ENCODE data around the gene SLC25A44.

Gene SLC25A44

DNA sequence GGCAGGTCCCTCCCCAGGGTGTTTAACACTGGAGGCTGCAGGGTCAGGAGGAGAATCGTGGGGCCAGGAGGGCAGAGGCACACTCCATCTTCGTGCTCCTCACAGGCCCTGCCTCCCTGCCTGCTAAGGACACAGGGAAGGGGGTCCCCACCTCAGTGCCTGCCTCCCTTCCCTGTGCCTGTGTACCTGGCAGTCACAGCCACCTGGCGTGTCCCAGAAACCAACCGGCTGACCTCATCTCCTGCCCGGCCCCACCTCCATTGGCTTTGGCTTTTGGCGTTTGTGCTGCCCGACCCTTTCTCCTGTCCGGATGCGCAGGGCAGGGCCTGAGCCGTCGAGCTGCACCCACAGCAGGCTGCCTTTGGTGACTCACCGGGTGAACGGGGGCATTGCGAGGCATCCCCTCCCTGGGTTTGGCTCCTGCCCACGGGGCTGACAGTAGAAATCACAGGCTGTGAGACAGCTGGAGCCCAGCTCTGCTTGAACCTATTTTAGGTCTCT lies 47.5 kb downstream of the SLC25A44 start:
- no peak for DNase-seq (ENCODE audit: low spot score)

DNA sequence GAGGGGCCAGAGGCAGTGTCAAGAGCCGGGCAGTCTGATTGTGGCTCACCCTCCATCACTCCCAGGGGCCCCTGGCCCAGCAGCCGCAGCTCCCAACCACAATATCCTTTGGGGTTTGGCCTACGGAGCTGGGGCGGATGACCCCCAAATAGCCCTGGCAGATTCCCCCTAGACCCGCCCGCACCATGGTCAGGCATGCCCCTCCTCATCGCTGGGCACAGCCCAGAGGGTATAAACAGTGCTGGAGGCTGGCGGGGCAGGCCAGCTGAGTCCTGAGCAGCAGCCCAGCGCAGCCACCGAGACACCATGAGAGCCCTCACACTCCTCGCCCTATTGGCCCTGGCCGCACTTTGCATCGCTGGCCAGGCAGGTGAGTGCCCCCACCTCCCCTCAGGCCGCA lies 48.0 kb downstream of the SLC25A44 start, which contains the start of gene BGLAP:
TSS of gene BGLAP (plus strand) at position 259 of the 400 bp plus-strand sequence. CDS start at position 307, 48 bp downstream.
- no peak for DNase-seq (ENCODE audit: low spot score)

DNA sequence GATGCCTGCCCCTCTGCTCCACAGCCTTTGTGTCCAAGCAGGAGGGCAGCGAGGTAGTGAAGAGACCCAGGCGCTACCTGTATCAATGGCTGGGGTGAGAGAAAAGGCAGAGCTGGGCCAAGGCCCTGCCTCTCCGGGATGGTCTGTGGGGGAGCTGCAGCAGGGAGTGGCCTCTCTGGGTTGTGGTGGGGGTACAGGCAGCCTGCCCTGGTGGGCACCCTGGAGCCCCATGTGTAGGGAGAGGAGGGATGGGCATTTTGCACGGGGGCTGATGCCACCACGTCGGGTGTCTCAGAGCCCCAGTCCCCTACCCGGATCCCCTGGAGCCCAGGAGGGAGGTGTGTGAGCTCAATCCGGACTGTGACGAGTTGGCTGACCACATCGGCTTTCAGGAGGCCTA lies 48.8 kb downstream of the SLC25A44 start:
- DNase-seq (ENCODE audit: low spot score): no peak

DNA sequence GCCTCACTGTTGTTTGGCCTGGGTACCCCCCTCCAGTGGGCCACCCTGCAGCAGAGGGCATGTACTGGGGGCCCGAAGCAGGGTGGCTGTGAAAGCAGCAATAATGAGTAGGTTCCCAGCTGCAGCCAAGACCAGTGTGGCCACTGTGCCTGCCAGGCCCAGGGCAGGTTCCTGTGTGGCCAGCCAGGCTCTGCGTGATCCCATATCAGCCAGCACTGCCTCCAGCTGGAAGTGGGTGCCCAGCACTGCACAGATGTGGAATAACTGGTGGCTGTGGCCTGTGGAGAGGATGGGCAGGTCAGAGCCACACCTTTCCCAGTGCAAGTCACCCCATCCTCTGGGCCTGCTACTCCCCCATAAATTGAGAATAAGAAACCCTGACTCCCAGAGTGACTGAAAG lies 50.2 kb downstream of the SLC25A44 start:
- no peak for DNase-seq (ENCODE audit: low spot score)

DNA sequence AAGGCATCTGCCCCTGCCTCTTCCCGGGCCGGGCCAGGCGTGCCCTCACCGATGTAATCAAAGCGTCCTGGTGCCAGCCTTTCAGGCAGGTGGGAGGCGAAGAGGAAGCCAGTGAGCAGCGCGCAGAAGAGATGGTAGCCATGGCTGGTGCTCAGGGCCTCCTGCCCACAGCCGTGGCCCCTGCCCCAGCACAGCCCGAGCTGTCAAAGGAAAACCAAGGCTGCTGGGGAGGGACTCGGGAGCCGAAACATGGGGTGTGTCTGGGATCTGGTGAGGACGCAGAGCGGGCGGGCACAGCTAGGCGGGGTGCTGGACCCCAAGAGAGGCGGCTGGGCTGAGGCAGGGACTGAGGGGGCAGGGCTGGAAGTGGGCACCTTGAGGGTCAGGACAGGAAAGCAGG lies 50.8 kb downstream of the SLC25A44 start:
- no peak for DNase-seq (ENCODE audit: low spot score)

DNA sequence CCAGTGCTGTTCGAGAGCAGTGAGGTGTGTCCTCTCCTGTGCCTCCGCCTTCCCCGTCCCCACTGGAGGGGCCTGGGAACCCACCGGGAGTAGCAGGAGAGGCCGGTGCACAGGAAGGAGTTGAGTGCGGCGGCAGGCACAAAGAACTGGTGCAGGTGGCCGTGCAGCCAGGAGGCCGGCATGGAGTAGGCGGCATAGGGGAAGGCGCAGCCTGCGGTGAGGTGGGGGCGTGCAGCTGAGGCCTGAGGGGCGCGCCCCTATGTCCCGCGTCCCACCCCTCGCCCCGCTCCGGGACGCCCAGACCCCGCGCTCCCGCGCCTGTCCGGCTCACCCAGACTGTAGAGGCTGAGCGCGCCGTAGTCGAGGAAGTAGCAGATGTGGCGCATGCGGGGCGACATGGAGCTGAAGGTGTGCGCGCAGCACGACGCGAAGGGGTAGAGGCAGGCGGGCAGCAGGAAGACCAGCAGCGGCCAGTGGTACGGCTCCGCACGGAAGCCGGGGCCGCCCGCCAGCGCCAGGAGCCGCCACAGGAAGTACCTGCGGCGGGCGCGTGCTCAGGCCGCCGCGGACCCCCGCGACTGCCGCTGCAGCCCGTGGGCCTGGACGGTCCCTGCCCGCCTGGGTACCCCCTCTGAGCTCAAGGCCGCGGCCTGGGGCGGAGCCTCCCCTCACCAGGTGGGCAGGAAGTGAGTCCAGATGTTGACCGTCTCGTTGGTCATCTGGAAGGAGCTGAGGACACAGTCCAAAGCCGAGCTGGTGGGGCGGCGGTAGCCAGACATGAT lies 51.7 kb downstream of the SLC25A44 start:
- peak; percentile 50 for DNase-seq (ENCODE audit: low spot score)

DNA sequence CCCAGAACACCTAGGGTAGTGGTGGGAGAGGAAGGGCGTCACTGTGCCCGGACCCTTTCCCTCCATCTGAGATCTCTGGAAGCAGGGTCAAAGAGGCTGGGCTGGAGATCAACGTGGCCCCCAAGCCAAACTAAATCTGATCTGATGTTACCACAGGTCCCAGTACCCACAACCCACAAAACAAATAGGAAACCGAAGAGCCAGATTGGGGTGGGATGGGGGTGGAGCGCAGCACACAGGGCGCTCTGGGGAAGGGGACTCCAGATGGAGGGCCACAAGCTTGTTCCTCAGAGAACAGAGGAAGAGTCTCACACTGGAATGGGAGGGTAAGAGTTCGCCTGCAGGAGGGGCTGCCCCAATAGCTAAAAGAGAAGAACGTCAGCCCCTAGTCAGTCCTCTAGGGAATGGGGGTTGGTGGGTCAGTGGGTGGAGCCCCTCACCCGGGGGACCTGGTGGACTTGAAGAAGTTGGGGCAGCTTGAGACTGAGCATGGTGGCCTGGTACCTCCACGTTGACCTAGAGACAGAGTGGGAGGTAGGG lies 52.4 kb downstream of the SLC25A44 start:
- no peak for DNase-seq (ENCODE audit: low spot score)

DNA sequence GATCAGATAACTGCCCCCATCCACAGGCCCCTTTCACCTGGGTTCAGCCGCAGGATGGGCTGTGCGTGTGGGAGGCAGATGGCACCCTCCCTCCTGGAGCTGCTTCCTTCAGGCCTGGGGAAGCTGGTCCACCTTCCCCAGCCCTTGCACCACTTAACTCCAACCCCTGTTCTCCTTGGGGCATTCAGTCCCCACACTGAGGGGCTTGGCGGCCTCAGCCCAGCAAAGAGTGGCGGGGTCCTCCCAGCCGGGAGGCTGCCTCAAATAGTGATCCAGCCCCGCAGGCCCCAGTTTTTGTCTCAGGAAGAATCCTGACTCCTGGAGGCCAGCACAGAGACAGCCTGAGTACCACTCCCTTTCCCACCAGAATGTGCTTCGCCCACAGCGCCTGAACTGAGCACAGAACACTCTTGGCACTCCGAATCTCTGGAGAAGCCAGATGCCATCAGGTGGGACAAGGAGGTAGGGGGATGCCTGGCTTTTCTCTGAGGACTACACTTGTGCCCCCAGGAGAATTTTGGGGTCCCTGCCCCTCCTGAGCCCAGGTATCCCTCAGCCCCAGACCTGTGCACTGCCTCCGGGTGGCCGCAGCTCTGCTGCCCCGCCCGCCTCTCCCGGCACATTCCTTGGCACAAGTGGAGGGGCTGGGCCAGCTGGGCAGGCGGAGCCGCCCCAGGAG lies 53.0 kb downstream of the SLC25A44 start:
- DNase-seq (ENCODE audit: low spot score): no peak

DNA sequence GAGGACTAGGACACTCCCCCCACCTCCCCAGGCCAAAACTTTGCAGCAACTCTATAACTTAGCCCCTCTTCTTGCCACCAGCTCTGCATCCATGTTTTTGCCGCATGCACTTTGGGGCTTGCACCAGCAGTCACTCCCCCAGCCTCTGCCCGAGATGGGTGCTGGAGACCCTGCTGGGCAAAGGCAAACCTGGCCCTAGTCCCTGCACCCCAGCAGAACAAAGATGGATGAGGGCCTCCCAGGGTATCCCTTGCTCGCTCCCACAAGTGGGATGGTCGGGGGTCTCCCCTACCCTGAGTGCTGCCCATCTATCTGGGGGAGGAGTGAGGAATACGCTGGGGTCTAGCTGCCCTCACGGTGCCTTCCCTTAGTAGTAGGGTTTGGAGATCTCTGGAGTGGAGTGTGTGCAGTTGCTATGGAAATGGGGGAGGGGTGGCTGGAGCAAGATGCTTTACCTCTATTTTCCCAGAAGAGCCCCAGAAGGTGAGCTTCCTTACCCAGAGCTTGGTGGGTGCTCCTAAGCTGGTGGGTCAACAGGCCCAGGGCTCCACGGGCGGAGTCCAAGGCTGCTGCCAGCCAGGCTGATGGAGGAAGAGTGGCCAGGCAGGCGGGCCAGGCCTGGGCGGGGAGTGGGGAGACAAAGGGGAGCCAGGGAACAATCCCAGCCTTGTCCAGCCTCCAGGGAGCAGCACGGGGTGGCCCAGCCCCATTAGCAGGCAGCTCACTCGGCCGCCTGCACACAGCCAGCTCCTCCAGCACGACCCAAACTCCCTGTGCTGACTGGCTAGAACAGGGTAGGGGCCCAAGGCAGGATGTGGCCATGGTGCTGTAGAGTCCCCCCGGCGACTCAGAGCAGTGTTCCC lies 53.8 kb downstream of the SLC25A44 start, which contains the start of gene PAQR6:
TSS of gene PAQR6 (minus strand) at position 597 of the 863 bp plus-strand sequence. CDS start 1,325 bp downstream, outside the sequence.
- no peak for DNase-seq (ENCODE audit: low spot score)

DNA sequence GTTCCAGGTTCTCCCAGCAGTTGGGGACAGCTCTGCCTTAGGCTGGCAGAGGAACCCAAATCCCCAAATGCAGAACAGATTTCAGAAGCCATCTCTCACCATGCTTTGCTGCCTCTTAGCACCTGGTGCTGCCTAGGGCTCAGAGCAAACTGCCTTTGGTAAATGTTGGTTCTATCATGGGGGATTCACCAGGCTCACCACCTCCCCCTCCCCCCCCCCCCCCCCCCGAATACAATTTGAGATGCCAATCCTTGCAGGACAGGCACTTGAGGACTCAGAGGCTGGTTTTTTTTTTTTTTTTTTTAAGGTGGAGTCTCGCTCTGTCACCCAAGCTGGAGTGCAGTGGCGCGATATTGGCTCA lies 54.4 kb downstream of the SLC25A44 start:
- DNase-seq (ENCODE audit: low spot score): no peak

DNA sequence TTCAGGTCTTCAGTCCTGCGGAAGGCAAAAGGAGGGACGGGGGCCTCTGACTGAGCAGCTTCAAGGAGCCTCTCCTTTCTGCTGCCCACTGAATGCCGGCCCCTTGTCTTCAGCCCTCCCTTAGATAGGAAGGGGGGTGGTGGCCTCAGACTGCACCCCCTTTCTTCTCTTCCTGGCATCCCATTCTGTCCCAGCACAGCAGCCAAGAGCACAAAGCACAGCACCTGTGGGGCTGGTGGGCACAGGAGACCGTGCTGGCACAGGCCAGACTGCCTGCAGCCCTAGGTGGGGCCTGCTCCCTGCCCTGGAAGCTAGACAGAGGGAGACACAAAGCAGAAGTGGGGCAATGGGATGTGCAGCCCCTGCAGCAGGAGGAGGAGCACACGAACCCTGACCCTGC lies 55.7 kb downstream of the SLC25A44 start:
- DNase-seq (ENCODE audit: low spot score): no peak

DNA sequence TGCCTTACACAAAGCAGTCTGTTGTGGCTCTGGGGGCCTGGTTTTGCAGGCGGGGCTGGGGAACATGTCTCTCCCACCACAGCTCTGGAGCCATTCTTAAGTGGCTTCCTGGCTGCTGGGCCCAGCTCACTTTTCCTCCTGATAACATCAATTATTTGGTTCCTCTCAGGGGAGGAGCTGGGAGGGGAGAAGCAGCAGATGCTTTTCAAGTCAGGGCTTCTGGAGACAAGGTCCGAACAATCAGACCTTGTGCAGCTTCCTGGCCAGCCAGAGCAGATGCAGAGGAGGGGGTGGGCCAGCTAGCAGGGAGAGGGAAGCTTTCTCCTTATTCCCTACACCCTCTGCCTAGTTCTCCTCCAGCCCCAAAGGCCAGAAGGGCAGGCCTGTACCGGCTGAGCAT lies 57.6 kb downstream of the SLC25A44 start:
- no peak for DNase-seq (ENCODE audit: low spot score)

DNA sequence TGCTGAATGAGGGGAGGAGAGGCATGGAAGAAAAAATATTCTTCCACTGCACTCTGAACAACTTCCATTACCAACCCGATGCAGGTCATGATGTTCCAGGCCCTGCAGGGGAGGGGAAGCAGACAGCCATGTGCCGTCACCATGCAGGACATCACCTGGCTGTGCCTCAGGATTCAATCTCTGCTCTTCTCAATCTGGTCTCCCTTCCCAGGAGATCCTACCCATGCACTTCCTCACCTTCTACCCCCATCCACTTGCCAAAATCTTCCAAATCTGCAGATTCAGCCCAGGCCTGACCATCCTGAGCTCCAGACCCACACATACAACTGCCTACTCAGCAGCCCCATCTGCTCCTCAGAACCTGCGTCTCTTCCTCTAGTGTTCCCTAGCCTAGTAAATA lies 59.7 kb downstream of the SLC25A44 start:
- DNase-seq (ENCODE audit: low spot score): no peak

DNA sequence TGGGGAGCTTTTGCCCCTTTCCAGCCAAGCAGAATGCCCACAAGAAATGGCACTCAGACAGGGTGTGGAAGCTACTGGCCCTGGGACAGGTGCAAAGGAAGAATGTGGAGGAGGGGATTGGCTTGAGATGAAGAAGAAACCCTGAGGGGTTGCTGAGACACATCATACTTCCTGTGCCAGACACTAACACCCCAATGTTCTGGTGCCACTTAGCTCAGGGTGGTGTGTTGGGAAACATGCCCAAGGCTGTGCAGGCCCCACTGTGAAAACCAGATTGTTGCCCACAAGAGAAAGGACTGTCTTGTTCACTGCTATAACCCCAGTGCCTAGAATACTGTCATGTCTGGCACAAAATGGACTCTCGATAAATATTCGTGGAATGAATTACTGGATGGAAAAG lies 63.8 kb downstream of the SLC25A44 start:
- no peak for DNase-seq (ENCODE audit: low spot score)

DNA sequence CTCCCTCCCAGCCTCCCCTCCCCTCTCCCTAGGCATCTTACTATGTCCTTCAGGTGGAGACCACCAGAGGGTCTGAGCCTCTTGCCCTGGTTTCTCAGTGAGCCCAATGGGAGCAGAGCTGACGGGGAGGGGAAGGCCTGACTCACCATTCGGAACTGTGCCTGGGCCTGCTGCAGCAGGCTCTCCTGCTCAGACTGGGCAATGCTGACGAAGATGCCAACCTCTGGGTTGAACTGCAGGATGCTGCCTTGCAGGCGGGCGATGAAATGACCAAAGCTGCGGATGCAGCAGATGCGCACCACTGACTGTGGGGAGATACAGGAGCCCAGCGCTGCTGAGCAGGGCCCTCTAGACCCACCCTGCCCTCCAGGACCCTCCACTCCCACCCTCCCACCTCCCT lies 65.0 kb downstream of the SLC25A44 start:
- DNase-seq (ENCODE audit: low spot score): no peak

DNA sequence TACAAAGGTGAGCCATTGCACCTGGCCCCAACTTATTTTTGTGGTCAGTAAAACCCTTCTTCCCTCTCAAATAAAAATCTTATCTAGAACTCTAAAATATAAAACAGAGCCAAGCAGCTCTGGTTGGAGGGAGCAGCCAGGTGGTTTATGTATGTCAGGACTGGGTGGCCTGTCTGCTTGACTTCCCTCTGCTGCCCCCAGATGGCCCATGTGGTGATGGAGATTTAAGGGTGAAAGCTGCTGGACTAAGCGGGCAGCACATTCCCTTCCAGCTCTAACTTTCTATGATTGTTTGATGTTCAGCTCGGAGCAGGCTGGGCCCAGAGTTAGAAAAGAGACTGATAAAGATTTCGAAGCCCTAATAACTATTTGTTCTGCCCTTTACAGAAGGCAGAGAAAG lies 65.9 kb downstream of the SLC25A44 start:
- no peak for DNase-seq (ENCODE audit: low spot score)

DNA sequence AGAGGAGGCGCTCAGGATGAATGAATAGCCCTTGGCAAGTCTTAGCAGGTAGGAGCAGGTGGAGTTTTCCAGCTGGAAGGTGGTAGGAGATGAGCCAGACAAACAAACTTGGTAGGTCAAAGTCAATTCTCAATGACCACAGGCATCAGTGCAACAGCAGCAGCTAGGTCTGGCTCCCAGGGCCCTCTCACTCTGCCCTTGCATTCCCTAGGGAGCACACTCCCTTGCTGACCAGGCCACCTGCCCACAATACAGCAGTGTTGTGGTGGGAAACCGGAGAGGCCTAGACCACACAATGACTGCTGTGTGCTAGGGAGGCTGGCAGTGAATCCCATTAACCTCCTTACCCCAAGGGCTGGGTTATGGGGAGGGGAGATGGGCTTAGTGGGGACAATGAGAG lies 67.0 kb downstream of the SLC25A44 start:
- no peak for DNase-seq (ENCODE audit: low spot score)

All from kidney tubule cell (primary cell).